Activated T-cell treated with anti-CD3 and anti-CD28 coated beads for 4 hours (primary cell): ENCODE results near the gene PDE7B.
"Not testable (repeated sequence)": the region's sequence is repeated elsewhere in the genome, so short reads cannot be mapped to it uniquely, and the experiment has no call there.

Source experiments
- DNase-seq: peaks from one replicate; pipeline ENCODE4 v3.0.0-alpha.2; 2020

Gene PDE7B

DNA sequence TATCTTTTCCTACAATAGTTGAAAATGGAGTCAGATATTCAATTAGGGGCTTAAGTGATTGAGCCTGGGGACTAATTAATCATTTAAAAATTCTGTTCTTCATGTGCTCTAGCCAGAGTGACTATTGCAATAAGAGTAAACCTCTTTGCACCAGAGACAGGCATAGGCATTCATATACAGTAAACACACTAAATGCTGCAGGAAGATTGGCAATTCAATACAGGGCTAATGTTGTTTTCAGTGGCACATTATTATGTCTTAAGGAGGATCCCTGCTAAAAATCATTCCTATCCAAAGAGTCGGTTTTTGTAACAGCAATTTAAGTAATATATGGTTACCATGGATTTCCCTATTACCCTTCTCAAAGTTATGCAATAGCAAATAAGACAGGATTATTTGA, 1.2 kb downstream of the PDE7B start:
- DNase-seq, result no peak

GRCh38 chr6:135853227-135853626, 1.7 kb downstream of the PDE7B start:
- no peak for DNase-seq

DNA sequence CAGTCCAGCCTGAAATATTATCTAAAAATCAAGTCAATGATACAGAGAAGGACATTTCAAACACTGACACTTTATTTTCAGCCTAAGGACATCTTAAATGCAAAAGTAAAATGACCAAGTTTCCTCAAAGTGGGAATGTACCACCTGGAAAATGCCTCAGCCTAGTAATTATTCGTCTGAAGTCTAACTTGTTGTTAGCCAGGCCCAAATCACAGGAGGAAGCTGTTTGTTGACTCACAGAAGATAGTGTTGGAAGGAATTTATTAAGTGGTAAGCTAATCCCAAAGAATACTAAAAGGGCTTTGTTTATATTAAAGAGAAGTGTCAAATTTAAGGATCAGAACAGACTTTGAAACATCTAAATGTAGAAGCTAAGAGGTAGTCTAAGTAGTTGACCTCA, 2.5 kb downstream of the PDE7B start:
- DNase-seq, result no peak

GRCh38 chr6:135854799-135855198, 3.3 kb downstream of the PDE7B start:
- DNase-seq, result no peak

DNA sequence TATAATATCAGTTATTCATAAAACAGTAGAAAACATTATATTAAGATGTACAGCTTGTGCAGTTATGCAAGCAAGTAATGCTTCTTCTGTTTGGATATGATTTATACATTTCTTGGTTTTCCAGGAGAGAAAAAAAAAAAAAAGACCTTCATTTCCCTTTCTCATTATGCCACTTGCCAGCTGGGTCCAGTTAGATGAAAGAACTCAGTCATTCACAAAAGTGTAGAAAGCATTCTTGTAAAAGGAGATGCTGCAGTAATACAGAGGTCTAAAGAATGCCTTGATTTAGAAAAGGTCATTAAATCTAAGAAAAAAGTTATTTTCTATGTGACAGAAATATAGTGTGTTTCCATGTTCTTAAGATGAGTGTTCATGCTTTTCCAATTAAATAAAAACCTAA, 7.4 kb downstream of the PDE7B start:
- DNase-seq, result no peak

- DNase-seq, result no peak
Observed at GRCh38 chr6:135860361-135860760, 8.9 kb downstream of the PDE7B start.

DNA sequence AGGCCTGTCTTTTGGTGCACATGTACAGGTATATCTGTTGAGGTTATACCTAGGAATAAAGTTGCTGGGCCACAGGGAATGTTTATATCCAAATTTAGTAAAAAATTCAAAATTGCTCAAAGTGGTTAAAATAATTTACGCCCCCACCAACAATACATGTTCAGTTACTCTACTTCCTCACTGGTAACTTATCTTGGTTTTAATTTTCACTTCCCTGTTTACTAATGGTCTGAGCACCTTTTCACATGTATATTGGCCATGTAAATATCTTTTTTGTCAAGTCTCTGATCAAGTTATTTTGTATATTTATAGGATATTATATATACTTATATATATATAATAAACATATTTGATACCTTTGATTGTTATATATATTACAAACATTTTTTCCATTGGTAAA, 9.7 kb downstream of the PDE7B start:
- DNase-seq, result no peak

GRCh38 chr6:135864929-135865328, 13.4 kb downstream of the PDE7B start:
- not testable (repeated sequence) for DNase-seq

- DNase-seq, result no peak
Observed at GRCh38 chr6:135866445-135867123, 15.1 kb downstream of the PDE7B start.

- no peak for DNase-seq
Observed at GRCh38 chr6:135867332-135867731, 15.8 kb downstream of the PDE7B start.

- DNase-seq, result no peak
Observed at GRCh38 chr6:135869857-135870256, 18.4 kb downstream of the PDE7B start.

DNA sequence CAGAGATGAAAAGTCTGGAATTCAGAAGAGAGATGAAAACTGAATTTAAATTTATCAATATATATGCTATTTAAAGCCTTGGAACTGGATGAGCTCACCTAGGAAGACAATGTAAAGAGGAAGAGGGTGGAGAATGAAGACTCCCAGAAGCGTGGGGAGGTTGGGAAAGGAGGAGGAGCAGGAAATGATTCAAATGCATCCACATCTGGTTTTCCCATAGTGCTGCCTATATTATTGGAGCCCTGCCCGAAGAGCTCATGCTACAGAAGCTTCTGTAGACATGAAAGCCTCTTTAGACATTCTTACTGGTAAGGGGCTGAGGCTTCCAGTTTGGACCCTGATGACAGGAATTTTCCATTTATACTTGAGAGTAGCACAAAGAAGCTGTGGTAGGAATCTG, 19.2 kb downstream of the PDE7B start:
- no peak for DNase-seq

DNA sequence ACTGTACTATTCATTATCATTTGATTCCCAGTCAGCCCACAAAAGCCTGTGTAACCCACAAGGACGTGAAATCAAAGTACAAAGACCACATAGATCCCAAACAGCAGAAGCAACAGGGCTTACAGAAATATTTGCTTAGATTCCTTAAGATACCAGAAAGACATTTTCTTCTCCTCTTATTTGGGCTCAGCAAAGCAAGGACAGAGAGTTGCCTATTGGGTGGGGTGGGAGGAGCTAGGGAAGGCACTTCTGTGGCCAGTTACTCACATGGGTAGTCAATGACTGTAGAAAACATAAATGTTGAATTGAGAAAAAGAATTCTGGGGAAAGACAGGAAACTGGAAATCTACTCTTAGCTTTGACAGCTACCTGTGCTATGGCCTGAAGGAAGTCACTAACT, 19.8 kb downstream of the PDE7B start:
- DNase-seq, result no peak

DNA sequence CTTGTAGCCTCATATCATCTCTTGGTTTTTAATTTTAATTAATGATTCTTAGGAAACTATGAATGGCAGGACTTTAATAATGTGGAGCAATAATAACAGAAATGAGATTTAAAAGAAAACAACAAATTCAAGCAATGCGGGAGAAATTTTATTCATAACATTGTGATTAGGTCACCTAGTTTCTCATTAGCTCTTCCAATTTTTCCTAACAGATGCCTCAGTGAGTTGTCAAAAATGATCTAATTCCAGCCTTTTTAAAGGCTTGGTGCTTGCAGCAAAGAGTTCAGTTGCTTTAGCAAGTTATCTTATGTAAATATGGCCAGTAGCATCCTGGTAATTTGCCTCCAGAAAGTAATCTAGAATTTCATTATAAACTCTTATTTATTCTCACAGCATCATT, 20.4 kb downstream of the PDE7B start:
- no peak for DNase-seq

GRCh38 chr6:135875446-135875845, 23.9 kb downstream of the PDE7B start:
- no peak for DNase-seq

GRCh38 chr6:135876058-135876457, 24.6 kb downstream of the PDE7B start:
- DNase-seq, result no peak

- DNase-seq, result no peak
Observed at GRCh38 chr6:135877666-135878065, 26.2 kb downstream of the PDE7B start.

- peak; percentile 20 for DNase-seq
Observed at GRCh38 chr6:135880066-135880972, 28.8 kb downstream of the PDE7B start.

GRCh38 chr6:135883045-135883444, 31.5 kb downstream of the PDE7B start:
- DNase-seq, result no peak

DNA sequence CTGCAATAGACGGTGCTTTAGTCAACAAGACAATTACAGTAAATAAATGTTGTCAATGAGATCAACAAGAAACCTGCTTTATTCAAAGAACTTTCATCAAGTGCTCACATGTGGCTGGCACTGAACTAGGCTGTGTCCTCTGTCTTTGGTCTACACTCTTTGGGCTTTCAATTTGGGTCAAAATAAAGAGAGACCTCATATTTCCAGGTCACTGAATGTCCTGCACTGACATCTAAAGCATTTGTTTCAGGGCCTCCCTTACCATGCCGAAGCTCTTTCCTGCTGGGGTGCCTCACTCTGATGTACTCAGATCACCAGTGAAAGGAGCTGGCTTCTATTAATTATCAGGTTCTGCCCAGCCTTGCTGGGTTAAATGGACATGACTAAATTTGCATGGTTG, 32.0 kb downstream of the PDE7B start:
- DNase-seq, result no peak

GRCh38 chr6:135884136-135884535, 32.6 kb downstream of the PDE7B start:
- DNase-seq, result no peak

GRCh38 chr6:135887069-135887468, 35.6 kb downstream of the PDE7B start:
- DNase-seq, result no peak

DNA sequence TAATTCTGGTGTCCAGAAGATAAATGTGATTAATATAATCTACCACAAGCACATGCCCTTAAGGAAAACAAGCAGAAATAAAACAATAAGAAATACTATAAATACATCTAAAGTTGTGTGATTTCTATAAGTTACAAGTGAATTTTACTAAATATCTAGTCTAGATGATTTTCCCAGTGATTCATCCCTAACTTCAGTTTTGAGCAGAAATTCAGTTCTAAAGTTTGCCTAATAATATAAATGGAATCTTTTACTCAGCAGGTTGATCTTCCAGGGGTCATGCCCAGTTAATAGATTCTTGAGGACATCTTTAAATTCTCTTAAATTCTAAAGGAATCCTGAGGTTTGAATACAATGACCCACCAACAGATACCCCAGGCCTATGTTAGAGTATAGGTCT, 37.3 kb downstream of the PDE7B start:
- DNase-seq, result no peak

DNA sequence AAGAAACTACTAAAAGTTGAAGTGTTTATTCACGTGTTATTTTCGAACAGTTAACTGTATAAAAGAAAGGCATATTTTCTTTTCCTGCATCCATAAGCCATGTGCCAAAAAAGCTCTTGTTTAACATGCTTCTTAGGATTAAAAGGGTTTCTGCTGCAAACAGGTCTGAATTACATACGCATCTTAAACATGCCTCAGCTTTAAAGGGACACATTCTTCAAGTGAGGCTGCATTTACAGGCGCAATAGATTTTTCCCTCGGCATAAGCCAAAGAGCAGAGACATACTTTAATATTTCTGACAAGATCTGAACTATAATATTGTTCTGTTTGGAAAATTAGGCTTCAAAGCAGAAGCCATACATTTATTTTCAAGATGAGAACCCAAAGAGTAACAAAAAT, 39.4 kb downstream of the PDE7B start:
- no peak for DNase-seq
